Pancreas (tissue), 10 donors: ENCODE data around the gene VDAC1. TPM values are rescaled to one million over a fixed set of nuclear protein-coding genes. Genes with fewer than 3 reads are reported as not detected.

ENCODE experiments used
- ATAC-seq, 4 donors: fragments of 200-7000 bp; cut with Tn5 transposase; one replicate each; pipeline versions ENCODE4 v1.8.0 to v1.9.1; 2020; ENCODE audit warnings: mild to moderate bottlenecking in 4 of 4, moderate library complexity in 4 of 4
- DNase-seq, 6 donors: peaks; one replicate each; pipeline ENCODE4 v3.0.0-alpha.2; 2020
- FAIRE-seq: peaks from 2 replicates; lab custom pipeline; 2012; peaks lifted over from hg19 to GRCh38; lab: Jason Lieb, UNC
- H3K27ac ChIP-seq, 4 donors: fragments of 200-600 bp; sonication (generic); 1 replicate in 3 of 4; 2 replicates in 1 of 4; pipeline versions ENCODE4 v1.5.0 to v1.8.0; 2020
- H3K27me3 ChIP-seq, 4 donors: fragments of 200-600 bp; one replicate each; pipeline ENCODE4 v1.8.0; 2021
- H3K36me3 ChIP-seq, 3 donors: fragments of 200-600 bp; sonication (generic) in 1 of 3; one replicate each; pipeline versions ENCODE4 v1.5.0 to v1.8.0; 2020 to 2021
- H3K4me1 ChIP-seq, 3 donors: fragments of 200-600 bp; one replicate each; pipeline ENCODE4 v1.8.0; 2021
- H3K4me3 ChIP-seq, 4 donors: fragments of 200-600 bp; sonication (generic) in 2 of 4; one replicate each; pipeline versions ENCODE4 v1.5.0 to v1.8.0; 2020 to 2021
- H3K9me3 ChIP-seq, 4 donors: fragments of 200-600 bp; one replicate each; pipeline ENCODE4 v1.8.0; 2021
- WGBS, 2 donors: extraction: QIAGEN DNeasy Blood & Tissue Kit; methylation state at CpG; one replicate each; pipeline ENCODE4 v1.1.7; 2013; 5-methylcytosine and 5-hydroxymethylcytosine counted together
- intact Hi-C, 3 donors: fragments of 100-400 bp; cut with DNase I; formaldehyde crosslinking; loops; one replicate each; pipeline versions ENCODE4 v1.11.1 to v1.14.2; 2022
- polyA plus RNA-seq, 2 donors: library from polyadenylated mRNA; stranded (reverse); fragments of 200-250 nt; gene quantifications; one replicate each; pipeline ENCODE4 v1.2.3, GENCODE V29; 2013
- total RNA-seq, 6 donors: library from RNA; stranded (reverse); fragmentation: NEBNext Ultra II Directional in 4 of 6; extraction: Animal tissue kit (Norgen Biotek cat#: 25700) in 4 of 6; gene quantifications; one replicate each; pipeline versions ENCODE4 v1.2.1 to v1.2.4, GENCODE V29; 2021 to 2023
- TF ChIP-seq, protein P1 (sequence below), 4 donors: fragments of 200-600 bp; sonication (generic) in 3 of 4; IDR thresholded peaks; one replicate each; pipeline versions ENCODE4 v1.5.0 to v1.8.0; 2021; ENCODE audit warnings: antibody characterized with exemption in 4 of 4
- donor health status: healthy with polysubstance abuse.
- donor health status: DM: no; HTN: no; CAD: no; lungs with moderate emphysema.
- donor health status: DM: no; HTN: no; CAD: no.
- donor health status: control.
- donor health status: control.
- donor health status: Bipolar disorder and iron deficiency.
- donor health status: DM: yes; HTN: yes; CAD: no.
- donor health status: DM: no; HTN: no; CAD: no.
- donor health status: DM: no; HTN: no; CAD: no.
- donor health status: DM: yes; HTN: yes; CAD: no.

The VDAC1 gene
- total and polyA plus RNA-seq, 8 donors = 41.8 to 87.8 (median 63.4) TPM

DNA sequence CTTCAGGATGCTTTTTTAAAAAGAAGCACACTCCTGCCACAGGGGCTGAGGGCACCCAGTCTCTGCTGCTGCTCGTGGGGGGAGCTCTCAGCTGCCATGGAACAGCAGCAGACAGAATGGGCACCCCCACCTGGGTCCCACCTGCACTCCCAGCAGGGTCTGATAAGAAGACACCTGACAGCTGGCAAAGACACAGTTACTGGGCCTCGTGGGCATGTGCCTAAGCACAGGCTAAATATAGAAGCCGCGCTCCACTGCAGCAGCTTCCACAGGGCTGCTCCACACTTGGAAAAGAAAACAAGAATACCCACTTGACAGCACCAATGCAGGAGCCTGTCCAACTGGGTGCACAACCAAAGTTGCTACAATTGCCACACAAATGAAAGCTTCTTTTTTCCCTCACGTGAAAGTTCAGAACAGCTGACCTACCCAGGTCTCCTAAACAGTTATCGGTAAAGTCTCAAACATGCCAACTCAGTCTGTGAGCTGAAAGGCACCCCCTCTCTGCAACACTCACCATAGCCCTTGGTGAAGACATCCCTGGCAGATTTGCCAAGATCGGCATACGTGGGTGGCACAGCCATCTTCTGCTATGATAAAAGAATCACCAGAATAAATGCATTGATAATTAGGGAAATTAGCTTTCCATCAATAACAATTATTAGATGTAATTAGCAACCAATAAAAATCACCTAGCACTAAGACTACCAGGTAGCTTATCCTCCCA, 12.2 kb downstream of the VDAC1 start:
- H3K9me3 ChIP-seq = no peaks in the 10 kb centered on the region
- no peak overlapping the region for H3K27ac ChIP-seq
- H3K27me3 ChIP-seq = no peaks in the 10 kb centered on the region
- FAIRE-seq = no peak
- H3K36me3 ChIP-seq = peaks cover 0 to 20% (median 8%) of the 10 kb centered on the region in 3 donors
- WGBS, 2 donors = 23 to 31% methylated on average over 8 of the region's 8 CpGs
- no peak for DNase-seq
- TF ChIP-seq, protein P1, sequence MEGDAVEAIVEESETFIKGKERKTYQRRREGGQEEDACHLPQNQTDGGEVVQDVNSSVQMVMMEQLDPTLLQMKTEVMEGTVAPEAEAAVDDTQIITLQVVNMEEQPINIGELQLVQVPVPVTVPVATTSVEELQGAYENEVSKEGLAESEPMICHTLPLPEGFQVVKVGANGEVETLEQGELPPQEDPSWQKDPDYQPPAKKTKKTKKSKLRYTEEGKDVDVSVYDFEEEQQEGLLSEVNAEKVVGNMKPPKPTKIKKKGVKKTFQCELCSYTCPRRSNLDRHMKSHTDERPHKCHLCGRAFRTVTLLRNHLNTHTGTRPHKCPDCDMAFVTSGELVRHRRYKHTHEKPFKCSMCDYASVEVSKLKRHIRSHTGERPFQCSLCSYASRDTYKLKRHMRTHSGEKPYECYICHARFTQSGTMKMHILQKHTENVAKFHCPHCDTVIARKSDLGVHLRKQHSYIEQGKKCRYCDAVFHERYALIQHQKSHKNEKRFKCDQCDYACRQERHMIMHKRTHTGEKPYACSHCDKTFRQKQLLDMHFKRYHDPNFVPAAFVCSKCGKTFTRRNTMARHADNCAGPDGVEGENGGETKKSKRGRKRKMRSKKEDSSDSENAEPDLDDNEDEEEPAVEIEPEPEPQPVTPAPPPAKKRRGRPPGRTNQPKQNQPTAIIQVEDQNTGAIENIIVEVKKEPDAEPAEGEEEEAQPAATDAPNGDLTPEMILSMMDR (IDR thresholded peaks at IDR 0.05) = no peak
- H3K4me1 ChIP-seq = peaks cover 21 to 49% (median 44%) of the 10 kb centered on the region in 3 donors
- peak; percentile 21 to 54 (median 48) for ATAC-seq
- intact Hi-C loops = no loop called here
- H3K4me3 ChIP-seq = no peak overlapping the region

DNA sequence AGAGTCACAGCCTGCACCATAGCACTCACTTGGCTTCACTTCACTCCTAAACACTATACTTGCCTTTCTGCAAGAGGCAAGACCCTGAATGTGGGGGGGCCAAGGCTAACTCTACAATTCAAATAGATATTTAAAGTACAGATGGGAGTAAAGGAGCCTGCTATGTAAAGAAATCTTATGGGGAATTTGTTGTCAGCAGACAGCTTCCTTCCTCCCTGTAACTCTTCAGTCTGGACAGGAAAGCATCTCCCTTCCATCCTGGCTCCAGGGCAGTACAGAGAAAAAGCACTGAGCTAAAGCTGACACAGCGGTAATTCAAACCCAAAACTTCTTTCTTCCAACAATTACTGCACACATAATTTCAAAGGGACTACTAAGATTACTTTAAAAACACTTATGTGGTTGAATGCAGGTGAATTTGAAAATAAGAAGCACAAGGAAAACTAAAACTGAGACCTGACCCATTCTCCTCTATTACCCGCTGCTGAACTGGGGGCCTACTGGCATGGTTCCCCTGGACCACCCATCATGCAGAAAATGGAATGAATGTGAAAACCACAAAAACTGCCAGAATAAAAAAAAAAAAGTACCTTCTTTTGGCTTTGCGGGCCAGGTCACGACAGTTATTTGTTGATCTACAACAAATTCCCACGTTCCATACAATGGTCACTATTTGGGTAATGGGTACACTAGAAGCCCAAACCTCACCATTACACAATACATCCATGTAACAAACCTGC, 13.4 kb downstream of the VDAC1 start:
- no peak for FAIRE-seq
- DNase-seq = no peak
- intact Hi-C loops = no loop called here
- 93 to 95% methylated on average over 5 of the region's 5 CpGs for WGBS, 2 donors
- H3K9me3 ChIP-seq = no peaks in the 10 kb centered on the region
- no peak for ATAC-seq
- no peaks in the 10 kb centered on the region for H3K27me3 ChIP-seq
- TF ChIP-seq, protein P1 (IDR thresholded peaks at IDR 0.05) = no peak
- no peak overlapping the region for H3K4me3 ChIP-seq
- H3K27ac ChIP-seq = no peak overlapping the region
- peaks cover 0 to 20% (median 8%) of the 10 kb centered on the region in 3 donors for H3K36me3 ChIP-seq
- peaks cover 21 to 42% (median 39%) of the 10 kb centered on the region in 3 donors for H3K4me1 ChIP-seq

DNA sequence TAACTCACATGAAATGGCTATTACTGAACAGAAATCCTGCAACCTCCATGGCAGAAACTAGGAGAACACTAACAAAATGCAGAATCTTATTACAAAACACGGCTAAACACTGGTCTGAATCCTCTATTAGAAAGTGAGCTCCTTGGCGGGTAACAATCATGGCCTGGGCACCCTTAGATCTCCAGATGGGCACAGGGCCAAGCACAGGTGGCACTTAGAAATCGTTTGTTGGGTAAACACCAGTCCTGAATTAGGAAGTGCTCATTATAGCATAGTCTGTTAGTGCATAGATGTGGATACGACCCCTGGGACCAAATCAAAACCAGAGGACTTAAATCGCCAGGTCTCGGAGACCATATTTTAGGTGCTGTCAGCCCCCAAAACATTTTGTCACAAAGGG, 14.4 kb downstream of the VDAC1 start:
- Histone ChIP-seq H3K4me1 (peaks cover 17 to 33% (median 29%) of the 10 kb centered on the region in 3 donors), H3K9me3 (no peaks in the 10 kb centered on the region), H3K4me3 (no peak overlapping the region), H3K36me3 (peaks cover 0 to 20% (median 8%) of the 10 kb centered on the region in 3 donors), H3K27me3 (no peaks in the 10 kb centered on the region), H3K27ac (no peak overlapping the region)
- DNase-seq (no peak), ATAC-seq (no peak), FAIRE-seq (no peak)
- TF ChIP-seq, protein P1 (IDR thresholded peaks at IDR 0.05) = no peak
- 72 to 75% methylated on average over 6 of the region's 6 CpGs for WGBS, 2 donors
- intact Hi-C loops = no loop called here

DNA sequence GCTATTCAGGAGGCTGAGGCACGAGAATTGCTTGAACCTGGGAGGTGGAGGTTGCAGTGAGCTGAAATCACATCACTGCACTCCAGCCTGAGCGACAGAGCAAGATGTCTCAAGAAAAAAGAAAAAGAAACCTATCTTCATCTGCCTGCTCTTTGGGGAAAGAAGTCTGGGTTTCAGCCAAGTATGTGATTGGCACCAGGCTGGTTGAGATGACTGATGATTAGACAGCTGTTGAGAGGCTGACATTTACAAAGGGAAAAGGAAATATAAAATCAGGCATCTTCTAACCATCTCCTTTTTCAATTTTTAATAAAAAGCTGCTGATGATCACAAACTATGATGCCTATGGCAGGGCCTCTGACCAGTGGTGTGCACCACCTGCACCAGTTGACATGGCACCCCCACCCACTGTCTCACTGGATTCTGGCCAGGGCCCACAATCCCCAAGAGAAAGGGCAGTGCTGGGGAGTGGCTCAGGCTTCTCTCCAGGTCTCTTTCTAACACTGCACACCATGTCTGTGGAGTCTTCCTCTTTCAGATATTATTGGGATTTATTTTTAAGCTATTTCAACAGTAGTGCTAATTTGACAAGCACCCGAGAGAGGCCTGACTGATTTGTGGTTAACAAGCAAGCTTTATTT, 19.1 kb downstream of the VDAC1 start:
- 94% methylated on average over 3 of the region's 3 CpGs for WGBS, 2 donors
- FAIRE-seq (no peak), DNase-seq (no peak), ATAC-seq (no peak)
- Histone ChIP-seq H3K9me3 (no peaks in the 10 kb centered on the region), H3K4me1 (no peaks in the 10 kb centered on the region), H3K27me3 (no peaks in the 10 kb centered on the region), H3K36me3 (peaks cover 0 to 17% (median 8%) of the 10 kb centered on the region in 3 donors), H3K27ac (no peak overlapping the region), H3K4me3 (no peak overlapping the region)
- intact Hi-C loops = no loop called here
- TF ChIP-seq, protein P1 (IDR thresholded peaks at IDR 0.05) = no peak
